Suppressor macrophage treated with lipopolysaccharide for 1 hour (primary cell): ENCODE results near the gene COQ8B.

Experiments
- DNase-seq, 3 donors: peaks; one replicate each; pipeline ENCODE4 v3.0.0-alpha.2; 2020 to 2022

COQ8B gene

DNA sequence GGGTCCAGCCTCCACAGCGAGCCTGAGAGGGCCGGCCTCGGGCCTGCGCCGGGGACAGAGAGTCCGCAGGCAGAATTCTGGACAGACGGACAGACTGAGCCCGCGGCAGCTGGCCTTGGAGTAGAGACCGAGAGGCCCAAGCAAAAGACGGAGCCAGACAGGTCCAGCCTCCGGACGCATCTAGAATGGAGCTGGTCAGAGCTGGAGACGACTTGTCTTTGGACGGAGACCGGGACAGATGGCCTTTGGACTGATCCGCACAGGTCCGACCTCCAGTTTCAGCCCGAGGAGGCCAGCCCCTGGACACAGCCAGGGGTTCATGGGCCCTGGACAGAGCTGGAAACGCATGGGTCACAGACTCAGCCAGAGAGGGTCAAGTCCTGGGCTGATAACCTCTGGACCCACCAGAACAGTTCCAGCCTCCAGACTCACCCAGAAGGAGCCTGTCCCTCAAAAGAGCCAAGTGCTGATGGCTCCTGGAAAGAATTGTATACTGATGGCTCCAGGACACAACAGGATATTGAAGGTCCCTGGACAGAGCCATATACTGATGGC is 716 bp upstream of the COQ8B start:
- DNase-seq: no peak

DNA sequence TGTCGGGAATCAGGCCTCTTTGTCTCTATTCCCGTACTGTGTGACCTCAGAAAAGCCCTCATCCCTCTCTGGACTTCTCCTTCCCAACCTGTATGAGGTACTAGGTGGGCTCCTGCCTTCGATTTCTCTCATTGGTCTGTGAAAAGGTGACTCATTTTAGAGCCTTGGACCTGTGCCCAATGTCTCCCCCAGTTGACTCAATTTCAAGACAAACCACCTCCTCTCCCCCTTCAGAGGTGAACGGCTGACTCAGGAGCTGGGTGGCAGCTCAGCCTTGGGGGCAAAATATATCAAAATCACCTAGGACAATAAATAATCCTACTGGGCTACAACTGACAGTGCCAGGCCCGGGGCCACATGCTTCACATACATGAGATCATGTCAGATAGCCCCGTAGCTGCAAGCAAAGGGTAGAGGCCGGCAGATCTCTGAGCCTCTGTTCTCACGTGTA is 630 bp downstream of the COQ8B start:
- DNase-seq: peak in 1 of 3 donors; percentile 35

DNA sequence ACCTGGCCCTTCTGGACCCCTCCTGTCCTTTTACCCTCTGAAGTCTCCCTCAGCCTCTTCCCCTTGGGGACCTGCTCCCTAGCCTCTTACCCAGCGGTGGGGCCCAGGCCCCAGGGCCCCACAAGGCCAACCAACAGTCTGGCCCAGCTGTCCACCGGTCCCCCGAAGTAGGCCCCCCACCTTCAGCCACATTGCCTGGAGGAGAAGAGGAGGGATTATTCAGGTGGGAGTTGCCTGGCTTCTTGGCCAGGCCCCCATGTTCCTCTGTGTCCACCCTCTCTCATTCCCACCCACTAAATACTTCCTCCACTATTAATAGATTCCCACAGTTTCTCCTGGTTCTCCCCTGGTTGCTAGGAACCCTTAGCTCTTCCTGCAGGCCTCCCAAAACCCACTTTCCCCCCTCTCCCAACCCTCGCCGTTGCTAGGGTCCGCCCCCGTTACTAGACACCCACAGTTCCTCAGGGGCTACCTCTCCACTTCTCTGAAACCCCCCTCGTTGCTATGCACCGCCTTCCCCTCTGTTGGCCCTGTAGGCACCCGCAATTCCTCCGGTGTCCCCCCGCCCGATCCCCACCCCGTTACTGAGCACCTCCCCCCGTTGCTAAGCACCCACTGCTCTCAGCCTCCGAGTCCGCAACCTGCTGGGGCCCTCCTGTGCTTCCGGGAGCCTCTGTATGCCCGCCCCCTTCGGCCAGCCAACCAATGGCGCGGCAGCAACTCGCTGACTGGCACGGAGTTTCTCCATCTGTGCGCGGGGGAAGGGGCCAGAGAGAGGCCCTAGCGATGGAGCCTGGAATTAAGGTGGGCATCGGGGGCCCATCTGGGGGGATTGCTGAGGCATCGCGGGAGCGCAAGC is 2.0 kb downstream of the COQ8B start:
- DNase-seq: peak; percentile 88 to 93 (median 91)

DNA sequence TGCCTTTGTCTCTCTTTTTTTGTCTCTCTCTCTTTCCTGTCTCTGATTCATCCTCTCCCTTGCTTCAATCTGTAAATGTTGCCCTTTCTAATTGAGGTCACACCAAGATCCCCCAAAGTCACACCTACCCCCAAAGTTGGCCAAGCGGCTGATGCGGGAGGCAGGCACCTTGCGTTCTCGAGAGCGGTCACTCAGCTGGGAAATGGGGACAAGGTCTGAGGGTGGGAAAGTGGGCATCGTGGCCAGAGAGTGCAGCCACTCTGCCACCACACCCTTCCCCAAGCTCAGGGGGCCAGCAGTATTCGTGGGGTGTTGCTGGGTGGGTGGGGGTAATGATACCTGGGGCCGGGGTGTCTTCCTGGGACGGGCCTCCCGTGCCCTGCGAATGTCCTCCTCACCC is 2.7 kb downstream of the COQ8B start:
- no peak for DNase-seq

DNA sequence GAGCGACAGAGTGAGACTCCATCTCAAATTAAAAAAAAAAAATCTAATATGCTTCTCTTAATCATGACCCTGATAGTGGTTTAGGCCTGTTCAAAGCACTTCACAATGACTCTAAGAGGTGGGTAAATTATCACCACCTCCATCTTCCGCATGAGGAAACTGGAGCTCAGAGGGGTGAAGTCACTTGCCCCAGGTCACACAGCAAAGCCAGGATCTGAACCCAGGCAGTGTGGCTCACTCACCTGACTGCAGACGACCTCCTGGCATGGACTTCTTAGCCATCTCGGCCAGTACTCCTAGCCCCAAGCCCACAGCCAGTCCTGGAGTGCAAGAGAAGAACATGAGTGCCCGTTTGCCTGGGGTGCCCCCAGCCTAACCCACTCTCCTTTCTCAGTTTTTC is 6.9 kb downstream of the COQ8B start:
- no peak for DNase-seq

DNA sequence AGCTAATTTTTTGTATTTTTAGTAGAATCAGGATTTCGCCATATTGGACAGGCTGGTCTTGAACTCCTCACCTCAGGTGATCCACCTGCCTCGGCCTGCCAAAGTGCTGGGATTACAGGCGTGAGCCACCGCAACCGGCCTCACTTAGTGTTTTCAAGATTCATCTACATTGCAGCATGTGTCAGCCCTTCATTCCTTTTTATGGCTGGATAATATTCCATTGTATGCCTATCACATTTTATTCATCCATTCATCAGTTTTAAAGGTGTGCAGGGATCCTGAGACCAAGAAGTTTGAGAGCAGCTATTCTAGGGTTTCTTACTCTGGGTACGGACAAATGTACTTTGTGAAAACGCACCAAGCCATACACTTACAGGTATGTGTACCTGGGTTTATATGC is 9.1 kb downstream of the COQ8B start:
- no peak for DNase-seq

DNA sequence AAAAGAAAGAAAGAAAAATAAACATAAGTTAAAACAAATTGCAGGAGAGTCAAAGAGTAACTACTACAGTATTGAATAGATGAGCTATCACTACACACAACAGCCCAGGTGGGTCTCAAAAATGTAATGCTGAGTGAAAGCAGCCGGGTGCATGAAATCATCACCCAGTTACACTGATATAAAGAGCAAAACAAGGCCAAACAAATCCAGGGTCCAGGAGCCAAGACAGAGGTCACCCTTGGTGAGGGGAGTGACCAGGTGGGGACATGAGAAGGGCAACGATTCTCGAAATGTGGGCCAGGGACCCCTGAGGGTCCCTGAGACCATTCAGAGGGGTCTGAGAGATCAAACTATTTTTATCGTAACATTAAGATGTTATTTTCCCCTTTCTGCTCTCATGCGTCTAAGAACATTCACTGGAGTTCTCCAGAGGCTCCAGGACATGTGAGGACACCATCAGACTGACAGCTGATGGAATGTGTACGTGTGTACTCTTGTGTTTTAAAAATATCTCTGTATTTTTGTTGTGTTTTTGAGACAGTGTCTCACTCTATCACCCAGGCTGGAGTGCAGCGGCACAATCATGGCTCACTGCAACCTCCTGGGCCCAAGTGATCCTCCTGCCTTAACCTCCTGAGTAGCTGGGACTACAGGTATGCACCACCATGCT is 10.6 kb downstream of the COQ8B start:
- no peak for DNase-seq

DNA sequence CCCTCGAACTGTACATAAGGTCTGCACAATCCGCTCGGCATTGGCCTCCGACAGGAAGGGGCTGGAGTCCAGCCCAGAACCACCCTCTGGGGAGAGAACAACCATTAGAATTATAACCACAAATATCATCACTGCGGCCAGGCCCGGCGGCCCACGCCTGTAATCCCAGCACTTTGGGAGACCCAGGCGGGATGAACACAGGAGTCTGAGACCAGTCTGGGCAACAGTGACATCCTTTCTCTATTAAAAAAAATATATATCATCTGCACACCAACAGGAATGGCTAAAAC is 11.4 kb downstream of the COQ8B start:
- DNase-seq: no peak

DNA sequence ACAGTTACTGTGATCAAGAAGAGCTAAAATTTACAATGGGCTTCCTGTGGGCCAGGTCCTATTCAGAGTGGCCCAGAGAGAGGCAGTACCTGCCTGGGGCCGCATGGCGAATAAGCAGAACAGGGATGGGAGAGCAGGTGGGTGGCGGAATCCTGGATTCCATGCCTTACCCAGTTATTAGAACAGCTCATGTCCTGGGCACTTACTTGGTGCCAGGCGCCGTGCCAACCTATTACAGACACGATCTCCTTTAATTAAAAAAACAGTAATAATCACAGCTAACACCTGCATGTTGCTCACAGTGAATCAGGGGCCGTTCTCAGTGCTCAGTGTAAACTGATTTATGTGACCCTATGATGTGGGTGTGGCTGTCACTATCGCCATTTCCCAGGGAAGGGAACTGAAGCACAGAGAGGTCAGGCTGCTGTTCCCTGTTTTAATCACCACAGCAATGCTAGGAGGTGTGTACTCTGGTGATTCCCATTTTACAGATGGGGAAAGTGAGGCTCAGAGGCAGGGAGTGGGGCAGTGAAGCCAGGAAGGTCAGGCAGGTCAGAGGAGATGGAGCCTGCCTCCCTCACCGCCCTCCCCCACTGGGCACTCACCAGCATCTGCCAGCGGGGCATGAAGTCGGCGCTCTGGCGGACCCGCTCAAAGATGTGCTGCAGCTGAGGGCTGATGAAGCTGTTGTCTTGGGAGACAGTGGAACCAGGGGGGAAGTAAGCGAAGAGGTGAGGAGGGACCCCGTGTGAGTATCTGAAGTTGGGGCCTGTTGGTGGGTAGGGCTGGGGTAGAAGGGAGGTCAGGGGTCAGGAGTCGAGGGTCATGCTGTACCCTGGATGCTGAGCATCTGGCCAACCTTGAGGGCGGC is 12.0 kb downstream of the COQ8B start:
- DNase-seq: no peak

DNA sequence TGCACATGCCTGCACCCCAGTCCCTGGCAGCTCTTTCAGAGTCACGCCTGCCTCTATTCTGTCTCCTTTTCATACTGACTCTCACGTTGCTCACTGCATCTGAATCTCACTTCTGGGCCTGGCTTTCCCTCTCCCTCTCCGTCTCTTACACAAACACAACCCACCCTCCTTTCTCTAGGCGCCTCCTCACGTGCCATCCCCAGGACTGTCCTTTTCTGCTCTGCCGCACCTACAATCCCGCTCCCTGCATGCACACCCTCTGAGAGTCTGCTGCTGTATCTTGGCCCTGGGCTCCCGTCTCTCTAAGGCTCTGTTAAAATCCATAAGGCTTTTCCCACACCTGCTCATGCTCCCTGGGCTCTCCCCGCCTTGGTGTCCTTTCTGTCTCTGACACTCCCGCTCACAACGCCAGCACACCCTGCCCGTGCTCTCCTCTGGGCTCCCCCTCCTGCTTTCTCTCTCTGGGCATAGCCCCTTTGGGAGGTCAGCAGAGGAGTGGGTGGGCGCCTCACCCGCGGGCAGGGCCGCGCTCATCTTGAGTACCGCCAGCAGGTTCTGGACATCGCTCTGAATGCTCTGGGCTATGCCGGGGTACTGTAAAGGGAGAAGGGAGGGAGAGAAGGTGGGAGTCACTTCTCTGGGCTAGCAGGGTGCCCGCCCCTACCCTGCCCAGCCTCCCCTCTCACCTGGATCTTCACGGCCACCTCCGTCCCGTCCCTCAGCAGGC is 13.5 kb downstream of the COQ8B start:
- DNase-seq: no peak

DNA sequence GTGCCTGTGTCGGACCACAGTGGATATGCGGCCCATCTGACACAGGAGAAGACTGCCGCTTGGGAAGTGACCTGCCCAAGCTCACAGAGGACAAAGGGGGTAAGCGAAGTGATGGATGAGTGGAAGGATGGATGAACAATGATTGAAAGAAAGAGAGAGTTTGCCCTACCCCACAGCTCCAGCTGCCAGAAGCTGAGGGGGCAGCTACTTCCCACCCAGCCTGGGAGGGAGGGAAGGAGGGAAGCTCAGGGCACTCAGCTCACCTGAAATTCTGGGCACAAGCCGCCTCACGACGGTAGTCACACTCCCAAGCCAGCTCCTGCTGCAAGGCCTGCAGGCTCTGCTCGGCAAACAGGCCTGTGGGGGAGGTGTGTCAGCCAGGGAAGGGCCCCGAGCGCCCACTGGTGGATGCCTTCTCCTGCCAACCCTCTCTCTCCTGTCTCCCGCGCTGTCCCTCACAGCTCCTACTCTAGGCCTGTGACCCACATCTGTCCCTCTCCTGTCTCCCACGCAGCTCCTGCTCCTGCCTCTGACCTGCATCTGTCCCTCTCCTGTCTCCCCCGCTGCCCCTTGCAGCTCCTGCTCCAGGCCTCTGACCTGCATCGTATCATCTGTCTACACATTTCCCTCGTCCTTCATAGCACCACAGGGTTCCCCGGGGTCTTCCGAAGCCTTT is 14.2 kb downstream of the COQ8B start:
- no peak for DNase-seq

DNA sequence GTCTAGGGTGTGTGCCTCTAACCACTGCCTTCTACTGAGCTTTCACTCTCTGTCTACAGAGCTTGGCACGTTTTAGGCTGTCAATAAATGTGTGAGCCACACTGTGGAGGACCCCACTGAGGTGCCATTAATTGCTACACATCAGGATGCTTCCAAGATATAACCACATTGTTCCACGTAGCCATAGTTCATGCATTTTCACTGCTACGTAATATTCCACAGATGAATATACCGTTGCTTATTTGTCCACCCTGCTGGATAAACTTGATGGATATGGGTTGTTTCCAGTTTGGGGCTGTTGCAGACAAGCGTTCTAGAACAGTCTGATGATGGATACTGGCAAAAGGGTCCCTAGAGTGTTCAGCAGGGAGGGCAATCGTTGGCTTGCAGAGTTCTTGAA is 14.9 kb downstream of the COQ8B start:
- no peak for DNase-seq

DNA sequence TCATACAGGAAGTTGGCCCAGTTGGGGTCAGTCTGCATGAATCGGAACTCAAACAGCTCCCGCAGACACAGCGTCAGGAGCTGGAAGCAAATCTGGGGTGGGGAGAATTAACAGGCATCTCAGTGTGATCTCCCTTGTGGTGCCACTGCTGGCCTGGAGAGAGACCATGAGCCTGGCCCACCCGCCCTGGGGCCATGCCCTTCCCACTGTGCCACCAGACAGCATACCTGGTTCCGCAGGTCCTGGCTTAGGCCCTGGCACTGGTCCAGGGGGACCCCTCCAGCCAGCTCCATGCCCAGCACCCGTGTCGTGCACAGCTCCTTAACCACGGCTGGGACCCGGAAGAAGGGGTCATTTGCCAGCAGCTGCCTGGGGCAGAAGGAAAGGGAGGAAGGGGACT is 16.6 kb downstream of the COQ8B start:
- no peak for DNase-seq

DNA sequence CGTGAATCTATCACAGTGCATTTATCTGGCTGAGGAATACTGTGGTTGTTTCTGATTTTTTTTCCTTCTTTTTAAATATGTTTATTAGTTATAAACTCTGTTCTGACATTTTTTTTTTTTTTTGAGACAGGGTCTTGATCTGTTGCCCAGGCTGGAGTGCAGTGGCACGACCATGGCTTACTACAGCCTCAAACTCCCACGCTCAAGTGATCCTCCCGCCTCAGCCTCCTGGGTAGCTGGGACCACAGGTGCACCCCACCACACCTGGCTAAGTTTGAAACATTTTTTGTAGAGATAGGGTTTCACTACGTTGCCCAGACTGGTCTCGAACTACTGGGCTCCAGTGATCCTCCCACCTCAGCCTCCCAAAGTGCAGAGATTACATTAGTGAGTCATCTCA is 19.7 kb downstream of the COQ8B start:
- DNase-seq: no peak

DNA sequence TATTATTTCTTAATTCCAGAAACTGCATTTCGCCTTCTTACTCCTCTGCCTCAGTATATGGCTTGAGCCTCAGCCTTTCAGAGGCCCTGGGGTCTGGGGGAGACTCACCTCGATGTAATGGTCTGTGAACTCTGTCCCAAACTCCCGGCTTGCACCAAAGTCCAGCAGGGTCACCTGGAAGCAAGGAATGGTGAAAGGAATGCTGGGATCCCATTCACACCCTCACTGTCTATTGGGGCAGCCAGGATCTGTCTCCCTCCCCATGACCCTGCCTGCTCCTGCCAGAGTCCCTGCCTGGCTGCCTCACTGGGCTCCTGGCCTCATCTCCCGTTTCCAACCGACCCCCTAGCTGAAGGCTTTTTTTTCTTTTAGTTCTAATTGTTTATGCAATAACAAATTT is 20.8 kb downstream of the COQ8B start:
- DNase-seq: no peak

DNA sequence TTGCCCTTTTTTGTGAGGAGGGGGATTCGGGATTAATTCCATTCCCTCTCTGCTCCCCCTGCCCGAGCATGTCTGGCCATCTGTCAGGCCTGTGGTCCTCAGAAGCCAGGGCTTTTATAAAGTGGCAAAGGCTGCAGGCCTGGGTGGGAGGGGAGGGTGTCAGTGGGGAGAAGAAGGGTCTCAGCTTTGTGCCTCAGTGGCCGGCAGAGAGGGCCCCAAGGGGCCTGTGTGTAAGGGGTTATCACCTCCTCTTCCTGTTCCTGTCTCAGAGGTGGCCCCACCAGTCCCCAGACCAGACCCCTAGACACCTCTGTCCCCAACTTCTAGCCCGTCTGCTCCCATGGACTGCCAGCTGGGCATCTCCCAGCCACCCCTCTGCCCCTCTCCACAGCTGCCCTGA is 22.8 kb downstream of the COQ8B start:
- DNase-seq: no peak

DNA sequence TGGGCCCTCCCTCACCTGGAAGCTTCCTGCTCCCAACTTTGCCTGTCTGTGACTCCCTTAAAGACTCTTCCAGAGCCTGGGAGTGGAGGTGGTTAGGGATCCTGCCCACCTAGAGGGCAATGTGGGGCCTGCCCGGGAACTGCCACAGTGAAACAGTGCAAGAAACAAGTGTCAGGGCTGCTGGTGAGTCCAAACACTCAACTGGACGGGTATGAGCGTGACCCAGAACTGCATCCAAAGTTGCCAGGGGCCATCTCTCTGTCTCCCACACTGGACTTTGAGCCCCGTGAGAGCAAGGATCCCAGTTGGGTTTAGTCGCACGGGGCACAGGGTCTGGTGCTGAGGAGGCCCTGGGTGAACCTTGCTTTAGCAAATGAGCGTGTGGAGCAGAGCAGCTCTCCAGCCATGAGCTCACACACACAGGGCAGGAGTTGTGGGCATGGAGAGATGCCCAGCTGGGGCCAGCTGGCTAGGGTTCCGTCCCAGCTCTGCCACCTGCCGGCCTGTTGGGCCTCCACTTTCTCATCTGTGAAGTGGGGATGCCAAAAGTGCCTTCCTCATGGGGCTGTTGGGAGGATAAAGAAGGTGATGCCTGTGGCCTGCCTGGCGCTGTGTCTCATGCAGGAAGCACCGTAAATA is 23.4 kb downstream of the COQ8B start:
- no peak for DNase-seq

DNA sequence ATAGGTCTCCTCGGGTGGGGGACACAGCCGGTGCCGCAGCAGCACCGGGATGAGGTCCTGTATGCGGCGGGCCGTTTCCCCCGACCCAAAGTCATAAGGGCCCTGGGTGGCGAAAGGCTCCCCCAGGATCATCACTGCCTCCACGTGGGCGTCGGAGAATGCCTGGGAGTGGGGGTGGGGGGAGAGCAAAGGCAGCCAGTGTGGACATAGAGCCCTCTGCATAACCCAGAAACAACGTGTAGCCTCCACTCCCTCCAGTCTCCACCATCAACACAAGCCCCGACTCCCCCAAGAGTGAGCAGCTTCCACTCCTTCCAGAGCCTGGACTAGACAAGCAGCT is 24.5 kb downstream of the COQ8B start:
- no peak for DNase-seq

DNA sequence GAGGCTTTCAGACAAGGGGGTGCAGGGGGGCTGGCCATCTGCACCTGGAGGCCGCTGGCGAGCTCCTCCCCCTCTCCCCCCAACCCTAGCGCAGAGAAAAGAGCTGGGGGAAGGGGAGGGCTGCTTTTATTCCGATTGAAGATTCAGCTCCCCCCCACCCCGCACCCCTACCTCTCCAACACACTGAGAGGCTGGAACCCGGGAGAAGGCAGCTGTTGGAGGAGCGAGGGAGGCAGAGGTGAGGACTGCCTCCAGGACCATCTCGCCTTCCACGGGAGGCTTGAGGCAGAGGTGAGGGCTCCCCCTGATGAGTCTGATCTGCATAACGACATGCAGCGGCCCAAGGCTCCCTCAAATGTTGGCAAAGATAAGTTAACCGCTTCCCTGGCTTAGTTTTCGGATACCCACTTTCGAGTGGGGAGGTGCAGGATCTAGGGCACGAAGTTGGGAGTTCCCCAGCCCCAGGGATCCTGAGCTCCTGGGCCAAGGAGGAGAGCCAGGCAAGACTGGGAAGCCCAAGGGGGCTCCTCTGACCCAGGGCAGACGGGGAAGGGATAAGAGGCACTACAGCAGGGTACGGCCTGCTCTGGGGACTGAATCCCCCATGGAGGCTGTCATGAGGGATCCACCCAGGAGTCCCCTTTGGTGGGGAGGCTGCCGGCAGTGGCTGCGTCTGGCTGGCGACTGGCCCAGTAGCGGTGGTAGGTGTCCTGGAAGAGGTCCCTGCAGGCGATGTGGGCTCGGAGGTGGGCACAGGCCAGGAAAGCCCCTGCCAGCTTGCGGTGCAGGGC is 25.1 kb downstream of the COQ8B start:
- DNase-seq: no peak

DNA sequence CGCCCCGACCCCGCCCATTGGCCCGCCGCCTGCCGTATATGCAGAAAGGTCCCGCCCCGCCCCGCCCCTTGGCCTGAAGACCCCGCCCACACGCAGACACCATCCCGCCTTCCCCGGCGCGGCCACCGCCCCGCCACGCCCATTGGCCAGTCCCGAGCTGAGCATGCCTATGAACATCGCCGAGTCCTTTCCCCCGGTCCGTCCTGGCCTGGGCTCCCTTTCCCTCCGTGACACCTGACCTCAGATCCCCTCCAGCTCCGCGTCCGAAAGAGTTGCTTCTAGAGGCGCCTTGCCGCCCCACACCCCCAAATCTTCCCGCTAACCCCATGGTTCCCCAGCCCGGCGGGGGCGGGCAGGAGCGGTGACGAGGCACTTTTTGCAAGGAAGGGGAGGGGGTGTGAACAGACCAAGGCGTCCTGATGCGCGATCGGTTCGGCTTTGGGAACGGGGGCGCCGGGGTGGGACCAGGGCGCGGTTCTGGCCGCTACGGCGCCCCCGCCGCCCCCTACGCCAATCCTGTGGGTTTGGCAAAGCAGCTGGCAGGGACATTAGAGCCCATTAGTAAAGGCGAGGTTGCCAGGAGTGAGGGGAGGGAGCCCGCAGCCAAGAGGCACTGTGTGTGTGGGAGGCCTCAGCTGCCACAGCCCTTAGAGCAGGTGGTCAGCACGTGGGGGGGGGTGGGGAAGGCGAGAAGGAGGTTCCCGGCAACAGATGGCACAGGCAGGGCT is 25.8 kb downstream of the COQ8B start:
- DNase-seq: peak; percentile 92 to 99 (median 97)
